ENCODE results near the gene AJAP1. TPM values are rescaled to one million over a fixed set of nuclear protein-coding genes. Genes with fewer than 3 reads are reported as not detected.

The AJAP1 gene
- polyA plus RNA-seq, 1 experiment = not detected

- no peaks in the 10 kb centered on the region for H3K27me3 ChIP-seq (ENCODE audit: control insufficient read depth, insufficient read depth, low read length)
- TF ChIP-seq CTCF (IDR thresholded peaks at IDR 0.05; ENCODE audit: low read depth, low read length) = no peak
- H3K9me3 ChIP-seq (ENCODE audit: control insufficient read depth, insufficient read depth, low read length) = peaks cover 89% of the 10 kb centered on the region
- no peak overlapping the region for H3K4me3 ChIP-seq (ENCODE audit: low read depth, low read length)
- POLR2A ChIA-PET = no interaction called here
- no peak for DNase-seq (ENCODE audit: low read depth, low spot score)
- CTCF ChIA-PET = no interaction called here
- H3K27ac ChIP-seq (ENCODE audit: low read depth, low read length) = no peak overlapping the region
Observed at GRCh38 chr1:4771721-4772120, 117.3 kb downstream of the AJAP1 start.

GRCh38 chr1:4772294-4773010 is 118.0 kb downstream of the AJAP1 start:
- Histone ChIP-seq H3K27ac (ENCODE audit: low read depth, low read length) (no peak overlapping the region), H3K27me3 (ENCODE audit: control insufficient read depth, insufficient read depth, low read length) (no peaks in the 10 kb centered on the region), H3K4me3 (ENCODE audit: low read depth, low read length) (no peak overlapping the region), H3K9me3 (ENCODE audit: control insufficient read depth, insufficient read depth, low read length) (peaks cover 96% of the 10 kb centered on the region)
- ChIA-PET POLR2A (no interaction called here), CTCF (no interaction called here)
- no peak for DNase-seq (ENCODE audit: low read depth, low spot score)
- no peak for TF ChIP-seq CTCF (IDR thresholded peaks at IDR 0.05; ENCODE audit: low read depth, low read length)

GRCh38 chr1:4773226-4773625 is 118.8 kb downstream of the AJAP1 start:
- CTCF ChIA-PET = no interaction called here
- POLR2A ChIA-PET = no interaction called here
- Histone ChIP-seq H3K9me3 (ENCODE audit: control insufficient read depth, insufficient read depth, low read length) (peaks cover 98% of the 10 kb centered on the region), H3K27me3 (ENCODE audit: control insufficient read depth, insufficient read depth, low read length) (no peaks in the 10 kb centered on the region), H3K4me3 (ENCODE audit: low read depth, low read length) (no peak overlapping the region), H3K27ac (ENCODE audit: low read depth, low read length) (no peak overlapping the region)
- TF ChIP-seq CTCF (IDR thresholded peaks at IDR 0.05; ENCODE audit: low read depth, low read length) = no peak
- no peak for DNase-seq (ENCODE audit: low read depth, low spot score)

- DNase-seq (ENCODE audit: low read depth, low spot score) = no peak
- H3K27me3 ChIP-seq (ENCODE audit: control insufficient read depth, insufficient read depth, low read length) = no peaks in the 10 kb centered on the region
- H3K9me3 ChIP-seq (ENCODE audit: control insufficient read depth, insufficient read depth, low read length) = peaks cover 94% of the 10 kb centered on the region
- no peak for TF ChIP-seq CTCF (IDR thresholded peaks at IDR 0.05; ENCODE audit: low read depth, low read length)
- ChIA-PET POLR2A (no interaction called here), CTCF (no interaction called here)
- no peak overlapping the region for H3K27ac ChIP-seq (ENCODE audit: low read depth, low read length)
- no peak overlapping the region for H3K4me3 ChIP-seq (ENCODE audit: low read depth, low read length)
Observed at GRCh38 chr1:4775506-4775905, 121.1 kb downstream of the AJAP1 start.

GRCh38 chr1:4778056-4778455 is 123.6 kb downstream of the AJAP1 start:
- no peak overlapping the region for H3K27ac ChIP-seq (ENCODE audit: low read depth, low read length)
- no peak overlapping the region for H3K4me3 ChIP-seq (ENCODE audit: low read depth, low read length)
- no peaks in the 10 kb centered on the region for H3K27me3 ChIP-seq (ENCODE audit: control insufficient read depth, insufficient read depth, low read length)
- H3K9me3 ChIP-seq (ENCODE audit: control insufficient read depth, insufficient read depth, low read length) = peaks cover 93% of the 10 kb centered on the region
- DNase-seq (ENCODE audit: low read depth, low spot score) = no peak
- CTCF ChIA-PET = no interaction called here
- POLR2A ChIA-PET = no interaction called here
- TF ChIP-seq CTCF (IDR thresholded peaks at IDR 0.05; ENCODE audit: low read depth, low read length) = no peak
